Progenitor cell of endocrine pancreas (in vitro differentiated cells): Measurements from ENCODE around the gene MASP1. TPM values are rescaled to one million over a fixed set of nuclear protein-coding genes. Genes with fewer than 3 reads are reported as not detected.

Experiments used
- DNase-seq: peaks from one replicate; pipeline ENCODE4 v3.0.0; 2021; ENCODE audit warnings: low spot score; ENCODE audit not compliant: unreplicated experiment
- H3K27ac Mint-ChIP-seq: 2 replicates; pipeline ENCODE4 v1.8.0; 2021; ENCODE audit warnings: mild to moderate bottlenecking, moderate library complexity, mixed read lengths
- H3K27me3 Mint-ChIP-seq: 2 replicates; pipeline ENCODE4 v1.8.0; 2021; ENCODE audit warnings: mixed read lengths
- H3K36me3 Mint-ChIP-seq: 2 replicates; pipeline ENCODE4 v1.8.0; 2022; ENCODE audit warnings: mixed read lengths; ENCODE audit not compliant: insufficient read depth
- H3K4me1 Mint-ChIP-seq: 2 replicates; pipeline ENCODE4 v1.8.0; 2021; ENCODE audit warnings: low read depth, mixed read lengths
- H3K4me3 Mint-ChIP-seq: 2 replicates; pipeline ENCODE4 v1.8.0; 2021; ENCODE audit warnings: low read depth, mild to moderate bottlenecking, moderate library complexity, mixed read lengths
- H3K9me3 Mint-ChIP-seq: 2 replicates; pipeline ENCODE4 v1.8.0; 2021; ENCODE audit warnings: low read depth, mixed read lengths
- long read RNA-seq: library from polyadenylated mRNA; unstranded; transcript quantifications from one replicate; pipeline ENCODE4 v2.0.0, GENCODE V29; 2020
- total RNA-seq: library from RNA; stranded (reverse); gene quantifications from 2 replicates; pipeline ENCODE4 v1.2.1, GENCODE V29; 2021
- TF ChIP-seq, protein P1 (sequence below): fragments of 200-600 bp; sonication (generic); IDR thresholded peaks from one replicate; pipeline ENCODE4 v1.5.0; 2021; ENCODE audit warnings: antibody characterized with exemption, mild to moderate bottlenecking; ENCODE audit not compliant: unreplicated experiment

The MASP1 gene, protein sequence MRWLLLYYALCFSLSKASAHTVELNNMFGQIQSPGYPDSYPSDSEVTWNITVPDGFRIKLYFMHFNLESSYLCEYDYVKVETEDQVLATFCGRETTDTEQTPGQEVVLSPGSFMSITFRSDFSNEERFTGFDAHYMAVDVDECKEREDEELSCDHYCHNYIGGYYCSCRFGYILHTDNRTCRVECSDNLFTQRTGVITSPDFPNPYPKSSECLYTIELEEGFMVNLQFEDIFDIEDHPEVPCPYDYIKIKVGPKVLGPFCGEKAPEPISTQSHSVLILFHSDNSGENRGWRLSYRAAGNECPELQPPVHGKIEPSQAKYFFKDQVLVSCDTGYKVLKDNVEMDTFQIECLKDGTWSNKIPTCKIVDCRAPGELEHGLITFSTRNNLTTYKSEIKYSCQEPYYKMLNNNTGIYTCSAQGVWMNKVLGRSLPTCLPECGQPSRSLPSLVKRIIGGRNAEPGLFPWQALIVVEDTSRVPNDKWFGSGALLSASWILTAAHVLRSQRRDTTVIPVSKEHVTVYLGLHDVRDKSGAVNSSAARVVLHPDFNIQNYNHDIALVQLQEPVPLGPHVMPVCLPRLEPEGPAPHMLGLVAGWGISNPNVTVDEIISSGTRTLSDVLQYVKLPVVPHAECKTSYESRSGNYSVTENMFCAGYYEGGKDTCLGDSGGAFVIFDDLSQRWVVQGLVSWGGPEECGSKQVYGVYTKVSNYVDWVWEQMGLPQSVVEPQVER
- total RNA-seq: 0.60 and 1.6 TPM in 2 replicates
- long read RNA-seq, partial matches to known transcripts: 1 of 2 reads
- long read RNA-seq, other reads (novel, unspliced or antisense): 1 of 2 reads

DNA sequence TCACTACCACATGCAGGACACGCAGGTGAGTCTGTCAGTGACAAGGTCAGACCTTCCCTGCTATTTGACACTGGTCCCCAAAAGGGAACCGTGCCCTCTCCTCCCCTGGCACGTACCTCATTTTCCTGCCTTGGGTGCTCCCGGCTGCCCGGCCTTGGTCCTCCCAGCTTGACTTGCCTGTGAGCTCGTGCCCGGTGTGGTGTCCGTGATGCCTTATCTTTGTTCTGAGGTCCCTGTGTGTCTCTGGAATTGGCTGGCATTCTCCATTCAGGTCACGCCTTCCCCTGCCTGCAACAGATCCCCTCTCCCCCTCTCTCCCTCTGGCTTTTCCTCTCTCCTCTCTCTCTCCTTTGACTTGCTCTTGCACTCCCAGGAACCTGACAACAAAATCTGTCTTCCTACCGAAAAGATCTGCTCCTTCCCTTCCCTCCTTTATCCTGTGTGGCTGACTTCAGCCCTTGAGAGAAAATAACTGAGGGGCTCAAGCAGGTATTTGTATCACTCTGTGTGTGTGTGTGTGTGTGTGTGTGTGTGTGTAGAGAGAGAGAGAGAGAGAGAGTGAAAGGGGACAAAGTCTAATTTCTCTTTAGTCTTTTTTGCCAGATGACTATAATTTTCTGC is at the start of gene MASP1:
TSS of gene MASP1 (minus strand) at position 226 of the 621 bp plus-strand sequence. CDS start at position 121, 105 bp downstream.
- Mint-ChIP-seq H3K4me1 (peaks cover 24% of the 10 kb centered on the region), H3K36me3 (no peaks in the 10 kb centered on the region), H3K27ac (peak within 1 kb of the TSS; percentile 30), H3K4me3 (peak within 1 kb of the TSS; percentile 39), H3K9me3 (no peaks in the 10 kb centered on the region), H3K27me3 (peaks cover 30% of the 10 kb centered on the region)
- TF ChIP-seq, protein P1, sequence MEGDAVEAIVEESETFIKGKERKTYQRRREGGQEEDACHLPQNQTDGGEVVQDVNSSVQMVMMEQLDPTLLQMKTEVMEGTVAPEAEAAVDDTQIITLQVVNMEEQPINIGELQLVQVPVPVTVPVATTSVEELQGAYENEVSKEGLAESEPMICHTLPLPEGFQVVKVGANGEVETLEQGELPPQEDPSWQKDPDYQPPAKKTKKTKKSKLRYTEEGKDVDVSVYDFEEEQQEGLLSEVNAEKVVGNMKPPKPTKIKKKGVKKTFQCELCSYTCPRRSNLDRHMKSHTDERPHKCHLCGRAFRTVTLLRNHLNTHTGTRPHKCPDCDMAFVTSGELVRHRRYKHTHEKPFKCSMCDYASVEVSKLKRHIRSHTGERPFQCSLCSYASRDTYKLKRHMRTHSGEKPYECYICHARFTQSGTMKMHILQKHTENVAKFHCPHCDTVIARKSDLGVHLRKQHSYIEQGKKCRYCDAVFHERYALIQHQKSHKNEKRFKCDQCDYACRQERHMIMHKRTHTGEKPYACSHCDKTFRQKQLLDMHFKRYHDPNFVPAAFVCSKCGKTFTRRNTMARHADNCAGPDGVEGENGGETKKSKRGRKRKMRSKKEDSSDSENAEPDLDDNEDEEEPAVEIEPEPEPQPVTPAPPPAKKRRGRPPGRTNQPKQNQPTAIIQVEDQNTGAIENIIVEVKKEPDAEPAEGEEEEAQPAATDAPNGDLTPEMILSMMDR: no peak
- no peak for DNase-seq

DNA sequence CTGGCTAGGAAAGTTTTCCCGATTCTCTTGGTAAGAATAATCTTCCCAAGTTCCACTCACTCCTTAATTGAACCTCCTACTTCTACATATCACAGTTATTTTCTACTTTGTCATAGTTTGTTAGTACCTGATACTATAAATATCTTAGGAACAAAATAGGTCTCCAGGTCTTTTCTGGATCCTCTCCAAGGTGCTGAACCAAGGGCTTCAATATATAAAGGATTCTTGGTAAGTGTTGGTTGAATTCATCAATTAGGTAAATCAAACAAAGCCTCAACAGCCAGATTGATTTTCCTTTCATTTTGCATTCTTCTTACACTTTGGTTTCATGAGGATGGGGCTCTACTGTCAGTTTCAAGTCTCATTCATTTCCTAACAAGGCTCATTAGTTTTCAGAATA is 49.0 kb upstream of the MASP1 start:
- Mint-ChIP-seq H3K4me3 (no peak overlapping the region), H3K36me3 (no peaks in the 10 kb centered on the region), H3K9me3 (no peaks in the 10 kb centered on the region), H3K27ac (no peak overlapping the region), H3K4me1 (no peaks in the 10 kb centered on the region), H3K27me3 (peaks cover 14% of the 10 kb centered on the region)
- no peak for DNase-seq
- TF ChIP-seq, protein P1: no peak

DNA sequence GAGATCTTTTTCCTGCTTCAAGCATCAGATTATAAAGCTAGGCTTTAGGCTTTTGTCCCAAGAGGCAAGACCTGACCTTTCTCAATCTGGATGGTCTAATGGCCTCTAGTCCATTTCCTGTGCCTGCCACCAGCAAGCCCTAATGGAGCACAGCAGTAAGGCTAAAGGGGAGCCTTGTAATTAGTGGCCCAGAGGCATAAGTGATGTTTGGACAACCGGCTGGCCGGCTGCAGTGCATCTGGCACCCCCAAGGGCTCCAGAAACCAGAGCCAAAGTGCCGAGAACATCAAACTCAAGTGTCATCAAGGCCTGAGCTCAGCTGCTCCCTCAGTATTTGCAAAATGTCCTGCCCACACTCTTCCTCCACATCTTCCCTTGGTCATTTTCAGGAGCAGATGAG is 44.8 kb upstream of the MASP1 start:
- no peak overlapping the region for H3K27ac Mint-ChIP-seq
- peaks cover 21% of the 10 kb centered on the region for H3K27me3 Mint-ChIP-seq
- no peak overlapping the region for H3K4me3 Mint-ChIP-seq
- no peaks in the 10 kb centered on the region for H3K4me1 Mint-ChIP-seq
- no peaks in the 10 kb centered on the region for H3K9me3 Mint-ChIP-seq
- DNase-seq: no peak
- TF ChIP-seq, protein P1: no peak
- H3K36me3 Mint-ChIP-seq: no peaks in the 10 kb centered on the region

DNA sequence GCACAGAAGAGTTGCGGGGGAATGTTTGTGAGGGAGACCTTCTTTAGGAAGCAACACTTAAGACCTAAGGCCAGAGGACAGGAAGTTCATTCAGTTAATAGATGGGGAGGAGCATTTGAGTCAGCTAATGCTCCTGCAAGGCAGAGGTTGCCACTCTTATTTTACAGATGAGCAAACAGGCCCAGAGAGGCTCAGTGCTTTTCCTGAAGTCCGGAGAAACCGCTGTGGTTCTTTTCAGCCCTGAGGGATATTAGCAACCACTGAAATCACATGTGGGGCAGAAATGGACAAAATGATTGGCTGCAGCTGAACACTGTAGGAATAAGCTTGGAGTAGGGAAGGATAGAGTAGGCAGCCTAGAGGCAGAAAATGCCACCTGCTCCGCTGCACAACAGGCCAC is 43.4 kb upstream of the MASP1 start:
- Mint-ChIP-seq H3K27ac (no peak overlapping the region), H3K4me1 (no peaks in the 10 kb centered on the region), H3K36me3 (no peaks in the 10 kb centered on the region), H3K9me3 (no peaks in the 10 kb centered on the region), H3K27me3 (peaks cover 18% of the 10 kb centered on the region), H3K4me3 (no peak overlapping the region)
- DNase-seq: no peak
- TF ChIP-seq, protein P1: no peak

DNA sequence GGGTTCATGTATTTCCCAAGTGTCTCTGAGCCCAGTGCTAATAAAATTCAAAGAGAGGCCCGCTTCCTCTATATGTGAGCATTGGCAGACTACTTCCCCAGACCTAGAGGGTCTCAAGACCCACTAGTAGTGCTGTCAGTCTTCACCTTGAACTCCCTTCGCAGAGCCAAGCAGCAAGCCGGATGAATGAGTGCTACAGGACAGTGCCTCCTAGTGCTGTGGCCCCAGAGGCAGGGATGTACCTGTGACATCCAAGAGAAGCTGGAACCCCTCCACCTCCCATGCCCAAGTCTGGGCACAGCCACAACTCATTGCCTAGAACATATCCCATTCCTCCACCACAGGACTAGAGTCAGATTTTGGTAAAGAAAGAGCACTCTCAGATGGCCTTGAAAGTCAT is 37.2 kb upstream of the MASP1 start:
- H3K27ac Mint-ChIP-seq: no peak overlapping the region
- TF ChIP-seq, protein P1: no peak
- no peaks in the 10 kb centered on the region for H3K9me3 Mint-ChIP-seq
- no peak overlapping the region for H3K4me3 Mint-ChIP-seq
- peaks cover 6% of the 10 kb centered on the region for H3K27me3 Mint-ChIP-seq
- H3K36me3 Mint-ChIP-seq: no peaks in the 10 kb centered on the region
- DNase-seq: no peak
- H3K4me1 Mint-ChIP-seq: no peaks in the 10 kb centered on the region
